Astrocyte (in vitro differentiated cells and primary cell): ENCODE data around the gene ZNF618. TPM values are rescaled to one million over a fixed set of nuclear protein-coding genes. Genes with fewer than 3 reads are reported as not detected.

Source experiments
- DNase-seq: peaks from one replicate; pipeline ENCODE4 v3.0.0-alpha.2; 2010; ENCODE audit warnings: low read depth
- FAIRE-seq: peaks from 2 replicates; lab custom pipeline; 2011; peaks lifted over from hg19 to GRCh38; lab: Jason Lieb, UNC
- H2AFZ ChIP-seq: 2 replicates; pipeline ENCODE4 v1.6.0; 2012; ENCODE audit warnings: low read depth, low read length, inconsistent platforms
- H3K27ac ChIP-seq: 2 replicates; pipeline ENCODE4 v1.5.1; 2011; ENCODE audit warnings: low read depth, low read length, inconsistent platforms
- H3K27me3 ChIP-seq: 2 replicates; pipeline ENCODE4 v1.6.0; 2011; ENCODE audit warnings: low read length, inconsistent platforms; ENCODE audit not compliant: insufficient read depth
- H3K36me3 ChIP-seq: 2 replicates; pipeline ENCODE4 v1.5.1; 2011; ENCODE audit warnings: low read length, inconsistent platforms; ENCODE audit not compliant: insufficient read depth
- H3K4me1 ChIP-seq: 2 replicates; pipeline ENCODE4 v1.5.1; 2011; ENCODE audit warnings: low read length, inconsistent platforms; ENCODE audit not compliant: insufficient read depth
- H3K4me2 ChIP-seq: 2 replicates; pipeline ENCODE4 v1.6.0; 2012; ENCODE audit warnings: low read length, inconsistent platforms
- H3K4me3 ChIP-seq: 2 replicates; pipeline ENCODE4 v1.5.1; 2011; ENCODE audit warnings: low read depth, mild to moderate bottlenecking, low read length, inconsistent platforms; ENCODE audit not compliant: insufficient read depth
- H3K79me2 ChIP-seq: 2 replicates; pipeline ENCODE4 v1.6.0; 2012; ENCODE audit warnings: mild to moderate bottlenecking, low read length, inconsistent platforms; ENCODE audit not compliant: insufficient read depth
- H3K9ac ChIP-seq: 2 replicates; pipeline ENCODE4 v1.6.0; 2012; ENCODE audit warnings: mild to moderate bottlenecking, low read length, inconsistent platforms
- H3K9me3 ChIP-seq: 2 replicates; pipeline ENCODE4 v1.5.1; 2012; ENCODE audit warnings: low read depth, mild to moderate bottlenecking, low read length, inconsistent platforms; ENCODE audit not compliant: insufficient read depth
- H4K20me1 ChIP-seq: 2 replicates; pipeline ENCODE4 v1.6.0; 2012; ENCODE audit warnings: low read length, inconsistent platforms; ENCODE audit not compliant: insufficient read depth
- H3K27ac Mint-ChIP-seq: one replicate; pipeline ENCODE4 v1.8.0; 2021; ENCODE audit warnings: mild to moderate bottlenecking, mixed read lengths; ENCODE audit not compliant: unreplicated experiment
- H3K27me3 Mint-ChIP-seq: one replicate; pipeline ENCODE4 v1.8.0; 2021; ENCODE audit warnings: low read depth, mixed read lengths; ENCODE audit not compliant: unreplicated experiment
- H3K36me3 Mint-ChIP-seq: one replicate; pipeline ENCODE4 v1.8.0; 2021; ENCODE audit warnings: low read depth, mixed read lengths; ENCODE audit not compliant: unreplicated experiment
- H3K4me1 Mint-ChIP-seq: one replicate; pipeline ENCODE4 v1.8.0; 2021; ENCODE audit warnings: low read depth, mixed read lengths; ENCODE audit not compliant: unreplicated experiment
- H3K4me3 Mint-ChIP-seq: one replicate; pipeline ENCODE4 v1.8.0; 2021; ENCODE audit warnings: mild to moderate bottlenecking, moderate library complexity, mixed read lengths; ENCODE audit not compliant: unreplicated experiment
- H3K9me3 Mint-ChIP-seq: one replicate; pipeline ENCODE4 v1.8.0; 2021; ENCODE audit warnings: mild to moderate bottlenecking, mixed read lengths; ENCODE audit not compliant: unreplicated experiment
- CTCF ChIP-seq: IDR thresholded peaks from 2 replicates; pipeline ENCODE4 v1.5.1; 2011; ENCODE audit warnings: low read depth, mild to moderate bottlenecking, inconsistent platforms, low read length, moderate library complexity; ENCODE audit not compliant: insufficient read depth
- EZH2 ChIP-seq: IDR thresholded peaks from 2 replicates; pipeline ENCODE4 v1.6.1; 2012; ENCODE audit warnings: mild to moderate bottlenecking, low read length, inconsistent platforms; ENCODE audit not compliant: insufficient read depth
- total RNA-seq: library from RNA; stranded (reverse); gene quantifications from 2 replicates; pipeline ENCODE4 v1.2.1, GENCODE V29; 2021

ZNF618 gene
- total RNA-seq, 1 donor from 2014 or later, result 30.1 TPM

GRCh38 chr9:114025760-114026159 is 149.7 kb downstream of the ZNF618 start:
- Histone ChIP-seq H4K20me1 (no peaks in the 10 kb centered on the region), H3K4me1 (no peaks in the 10 kb centered on the region), H3K9ac (no peak overlapping the region), H3K27ac (no peak overlapping the region), H3K4me2 (no peak overlapping the region), H3K36me3 (peaks cover 12% of the 10 kb centered on the region), H3K27me3 (no peaks in the 10 kb centered on the region), H3K9me3 (peaks cover 4% of the 10 kb centered on the region), H3K4me3 (no peak overlapping the region), H2AFZ (no peak overlapping the region), H3K79me2 (no peaks in the 10 kb centered on the region)
- peak overlapping the region; percentile 83 for H3K27ac Mint-ChIP-seq
- DNase-seq (no peak), FAIRE-seq (no peak)
- H3K9me3 Mint-ChIP-seq, result peaks cover 9% of the 10 kb centered on the region
- no peak for TF ChIP-seq CTCF
- TF ChIP-seq EZH2, result no peak
- no peak overlapping the region for H3K4me3 Mint-ChIP-seq
- H3K4me1 Mint-ChIP-seq, result peaks cover 7% of the 10 kb centered on the region
- H3K27me3 Mint-ChIP-seq, result no peaks in the 10 kb centered on the region
- H3K36me3 Mint-ChIP-seq, result peaks cover 69% of the 10 kb centered on the region

- Histone ChIP-seq H4K20me1 (no peaks in the 10 kb centered on the region), H3K4me1 (no peaks in the 10 kb centered on the region), H3K36me3 (peaks cover 12% of the 10 kb centered on the region), H3K4me2 (no peak overlapping the region), H2AFZ (no peak overlapping the region), H3K27me3 (no peaks in the 10 kb centered on the region), H3K27ac (no peak overlapping the region), H3K79me2 (no peaks in the 10 kb centered on the region), H3K4me3 (no peak overlapping the region), H3K9me3 (peaks cover 4% of the 10 kb centered on the region), H3K9ac (no peak overlapping the region)
- no peaks in the 10 kb centered on the region for H3K27me3 Mint-ChIP-seq
- peaks cover 69% of the 10 kb centered on the region for H3K36me3 Mint-ChIP-seq
- H3K27ac Mint-ChIP-seq, result no peak overlapping the region
- peaks cover 7% of the 10 kb centered on the region for H3K4me1 Mint-ChIP-seq
- DNase-seq, result no peak
- no peak for TF ChIP-seq CTCF
- TF ChIP-seq EZH2, result no peak
- H3K9me3 Mint-ChIP-seq, result peaks cover 9% of the 10 kb centered on the region
- H3K4me3 Mint-ChIP-seq, result no peak overlapping the region
- no peak for FAIRE-seq
These were observed 150.2 kb downstream of the ZNF618 start for GRCh38 chr9:114026335-114026734.

- H2AFZ ChIP-seq, result no peak overlapping the region
- no peak for TF ChIP-seq EZH2
- TF ChIP-seq CTCF, result no peak
- H3K36me3 Mint-ChIP-seq, result peaks cover 61% of the 10 kb centered on the region
- peaks cover 12% of the 10 kb centered on the region for H3K36me3 ChIP-seq
- peaks cover 9% of the 10 kb centered on the region for H3K9me3 Mint-ChIP-seq
- H4K20me1 ChIP-seq, result no peaks in the 10 kb centered on the region
- DNase-seq, result no peak
- H3K4me3 ChIP-seq, result no peak overlapping the region
- H3K79me2 ChIP-seq, result no peaks in the 10 kb centered on the region
- H3K4me2 ChIP-seq, result no peak overlapping the region
- no peaks in the 10 kb centered on the region for H3K27me3 ChIP-seq
- FAIRE-seq, result no peak
- H3K4me3 Mint-ChIP-seq, result no peak overlapping the region
- H3K4me1 ChIP-seq, result no peaks in the 10 kb centered on the region
- H3K27ac ChIP-seq, result no peak overlapping the region
- peaks cover 4% of the 10 kb centered on the region for H3K9me3 ChIP-seq
- H3K9ac ChIP-seq, result no peak overlapping the region
- peak overlapping the region; percentile 34 for H3K27ac Mint-ChIP-seq
- H3K27me3 Mint-ChIP-seq, result no peaks in the 10 kb centered on the region
- peaks cover 7% of the 10 kb centered on the region for H3K4me1 Mint-ChIP-seq
These were observed 151.2 kb downstream of the ZNF618 start for GRCh38 chr9:114027159-114027862.
